HepG2 (cell line): Measurements from ENCODE around the gene HLA-G. TPM values are rescaled to one million over a fixed set of nuclear protein-coding genes. Genes with fewer than 3 reads are reported as not detected.
A peak's percentile ranks its signal among the peaks of the same experiment; 100 is the strongest.

Source experiments
- ARHGAP35 ChIP-seq: sonication (generic); formaldehyde crosslinking; IDR thresholded peaks from 2 replicates; pipeline ENCODE4 v1.9.0; 2022; ENCODE audit warnings: mild to moderate bottlenecking, inconsistent platforms, moderate library complexity, missing genetic modification reagents, borderline replicate concordance
- CEBPB ChIP-seq: IDR thresholded peaks from 2 replicates; pipeline ENCODE4 v1.6.1; 2011; ENCODE audit warnings: low read depth, low read length, improper control_type of control experiment, borderline replicate concordance
- FOXK1 ChIP-seq: sonication (generic); formaldehyde crosslinking; IDR thresholded peaks from 2 replicates; pipeline ENCODE4 v1.4.0; 2020; ENCODE audit warnings: low read depth, missing genetic modification reagents, borderline replicate concordance
- HDAC1 ChIP-seq: sonication (generic); formaldehyde crosslinking; IDR thresholded peaks from 2 replicates; pipeline ENCODE4 v1.5.1; 2020; ENCODE audit warnings: mild to moderate bottlenecking, missing genetic modification reagents
- KAT8 ChIP-seq: IDR thresholded peaks from 2 replicates; pipeline ENCODE4 v1.6.1; 2016; ENCODE audit warnings: missing genetic modification reagents, missing compliant biosample characterization
- MED1 ChIP-seq: sonication (generic); formaldehyde crosslinking; IDR thresholded peaks from 2 replicates; pipeline ENCODE4 v1.4.0; 2020; ENCODE audit warnings: missing genetic modification reagents
- NCOR1 ChIP-seq: fragments of 200-600 bp; sonication (generic); IDR thresholded peaks from 2 replicates; pipeline ENCODE4 v1.7.0; 2017; ENCODE audit warnings: antibody characterized with exemption, low read length, borderline replicate concordance
- RXRA ChIP-seq: sonication (generic); formaldehyde crosslinking; IDR thresholded peaks from 2 replicates; pipeline ENCODE4 v1.5.1; 2020; ENCODE audit warnings: missing genetic modification reagents
- SOX13 ChIP-seq, 3 experiments: fragments of 450-650 bp in 1 of 3; sonication (generic) in 1 of 3; formaldehyde crosslinking in 1 of 3; IDR thresholded peaks in 2 of 3; conservative IDR thresholded peaks in 1 of 3; 2 replicates each; pipeline versions ENCODE4 v1.5.0 to v1.6.1; 2016 to 2020; ENCODE audit warnings: antibody characterized with exemption in 1 of 3, mild to moderate bottlenecking in 1 of 3, missing compliant biosample characterization in 1 of 3, missing genetic modification reagents in 1 of 3, moderate library complexity in 1 of 3
- SPEN ChIP-seq: sonication (generic); formaldehyde crosslinking; IDR thresholded peaks from 2 replicates; pipeline ENCODE4 v1.5.1; 2020; ENCODE audit warnings: low read depth, mild to moderate bottlenecking, missing genetic modification reagents
- ZNF333 ChIP-seq: sonication (generic); formaldehyde crosslinking; IDR thresholded peaks from 2 replicates; pipeline ENCODE4 v1.4.0; 2020; ENCODE audit warnings: mild to moderate bottlenecking, missing genetic modification reagents, borderline replicate concordance
- ZNF614 ChIP-seq: IDR thresholded peaks from 2 replicates; pipeline ENCODE4 v1.6.1; 2018; ENCODE audit warnings: missing biosample characterization, missing genetic modification reagents, inconsistent platforms, borderline replicate concordance
- ZNF652 ChIP-seq: IDR thresholded peaks from 2 replicates; pipeline ENCODE4 v1.6.1; 2016; ENCODE audit warnings: low read depth, borderline replicate concordance
- ZNF703 ChIP-seq: sonication (generic); formaldehyde crosslinking; IDR thresholded peaks from 2 replicates; pipeline ENCODE4 v1.5.1; 2020; ENCODE audit warnings: missing genetic modification reagents, mild to moderate bottlenecking, moderate library complexity, borderline replicate concordance
- ZNF773 ChIP-seq: sonication (generic); formaldehyde crosslinking; IDR thresholded peaks from 2 replicates; pipeline ENCODE4 v1.4.0; 2020; ENCODE audit warnings: missing genetic modification reagents, borderline replicate concordance
- polyA plus RNA-seq, 8 experiments: library from polyadenylated mRNA; depleted of rRNA in 3 of 8; stranded (reverse) in 7 of 8; unstranded in 1 of 8; fragments of >200 nt; fragmentation: Illumina TruSeq in 4 of 8; extraction: Trizol in 4 of 8; gene quantifications; 2 replicates each; pipeline versions ENCODE4 v1.2.1 to v1.2.3, GENCODE V29; 2011 to 2016; ENCODE audit warnings: low read depth in 4 of 8, missing spikeins in 1 of 8, mixed read lengths in 1 of 8; ENCODE audit not compliant: insufficient read depth in 1 of 8
- total RNA-seq, 5 experiments: library from RNA; depleted of rRNA; stranded (reverse); fragments of >200 nt; fragmentation: Illumina TruSeq; extraction: Trizol; gene quantifications; 2 replicates each; pipeline ENCODE4 v1.2.3, GENCODE V29; 2016; ENCODE audit warnings: low read depth in 1 of 5
- TF ChIP-seq, protein P1 (sequence below): IDR thresholded peaks from 2 replicates; pipeline ENCODE4 v1.6.1; 2018; ENCODE audit warnings: missing genetic modification reagents
- TF ChIP-seq, protein P2 (sequence below): sonication (generic); formaldehyde crosslinking; IDR thresholded peaks from 2 replicates; pipeline ENCODE4 v1.4.0; 2020; ENCODE audit warnings: missing genetic modification reagents, borderline replicate concordance
- TF ChIP-seq, protein P3 (sequence below): sonication (generic); formaldehyde crosslinking; IDR thresholded peaks from 2 replicates; pipeline ENCODE4 v1.8.1; 2023; ENCODE audit warnings: mild to moderate bottlenecking, missing genetic modification reagents
- TF ChIP-seq, protein P4 (sequence below): sonication (generic); formaldehyde crosslinking; conservative IDR thresholded peaks from 2 replicates; pipeline ENCODE4 v1.8.0; 2022; ENCODE audit warnings: mild to moderate bottlenecking, moderate library complexity, missing genetic modification reagents

Gene HLA-G
- total and polyA plus RNA-seq, 2 of the 13 experiments (the other 11 are each of a cell fraction or from before 2014, with no cell fraction given): 0.29 to 0.30 TPM

DNA sequence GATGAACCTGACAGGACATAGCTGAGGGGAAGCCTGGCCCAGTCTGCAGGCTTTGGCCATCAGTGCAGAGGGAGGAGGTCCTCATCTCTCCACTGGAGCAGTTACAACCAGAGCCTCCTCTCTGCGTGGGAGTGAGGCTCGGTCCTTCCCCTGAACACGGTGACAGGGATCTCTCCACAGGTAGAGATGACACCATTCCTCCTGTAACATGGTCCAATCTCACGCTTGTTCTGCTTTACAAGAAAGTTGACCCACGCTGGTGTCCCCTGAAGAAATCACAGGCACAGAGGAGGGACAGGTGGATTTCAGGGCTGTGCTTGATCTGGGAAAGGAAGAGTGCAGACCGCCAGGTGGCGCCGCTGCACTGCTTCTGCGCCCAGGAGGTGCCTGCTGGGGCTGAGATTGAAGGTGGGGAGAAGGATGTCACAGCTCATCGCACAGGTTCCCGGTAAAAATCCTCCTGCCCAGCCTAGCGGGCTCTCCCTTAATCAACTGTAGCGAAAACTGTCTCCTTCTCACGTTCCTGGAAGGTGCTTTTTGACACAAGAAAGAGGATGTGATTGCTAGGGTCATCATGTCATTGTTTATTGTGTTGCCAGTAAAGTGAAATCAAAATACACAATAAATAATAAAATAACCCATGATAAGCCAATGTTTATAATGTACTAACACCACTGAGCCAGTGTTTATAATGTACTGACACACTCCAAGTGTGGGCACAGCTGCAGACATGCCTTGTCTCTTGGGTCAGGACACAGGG is 20.4 kb downstream of the HLA-G start (continued):
- no peak for TF ChIP-seq NCOR1
- TF ChIP-seq, protein P1, sequence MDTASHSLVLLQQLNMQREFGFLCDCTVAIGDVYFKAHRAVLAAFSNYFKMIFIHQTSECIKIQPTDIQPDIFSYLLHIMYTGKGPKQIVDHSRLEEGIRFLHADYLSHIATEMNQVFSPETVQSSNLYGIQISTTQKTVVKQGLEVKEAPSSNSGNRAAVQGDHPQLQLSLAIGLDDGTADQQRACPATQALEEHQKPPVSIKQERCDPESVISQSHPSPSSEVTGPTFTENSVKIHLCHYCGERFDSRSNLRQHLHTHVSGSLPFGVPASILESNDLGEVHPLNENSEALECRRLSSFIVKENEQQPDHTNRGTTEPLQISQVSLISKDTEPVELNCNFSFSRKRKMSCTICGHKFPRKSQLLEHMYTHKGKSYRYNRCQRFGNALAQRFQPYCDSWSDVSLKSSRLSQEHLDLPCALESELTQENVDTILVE (CRISPR knock-in tag): 0 out of 2 replicates have a peak, but pooled peaks have one; percentile 35
- 0 out of 2 replicates have a peak, but pooled peaks have one; percentile 31 for TF ChIP-seq ZNF614
- TF ChIP-seq ZNF333 (CRISPR knock-in tag): no peak
- no peak for TF ChIP-seq SPEN (CRISPR knock-in tag)
- TF ChIP-seq CEBPB: no peak
- TF ChIP-seq FOXK1: 0 out of 2 replicates have a peak, but pooled peaks have one; percentile 22
- TF ChIP-seq ZNF703: no peak
- TF ChIP-seq RXRA (CRISPR knock-in tag): peak; percentile 26; the same call in 1 of the 2 replicates
- TF ChIP-seq, protein P2, sequence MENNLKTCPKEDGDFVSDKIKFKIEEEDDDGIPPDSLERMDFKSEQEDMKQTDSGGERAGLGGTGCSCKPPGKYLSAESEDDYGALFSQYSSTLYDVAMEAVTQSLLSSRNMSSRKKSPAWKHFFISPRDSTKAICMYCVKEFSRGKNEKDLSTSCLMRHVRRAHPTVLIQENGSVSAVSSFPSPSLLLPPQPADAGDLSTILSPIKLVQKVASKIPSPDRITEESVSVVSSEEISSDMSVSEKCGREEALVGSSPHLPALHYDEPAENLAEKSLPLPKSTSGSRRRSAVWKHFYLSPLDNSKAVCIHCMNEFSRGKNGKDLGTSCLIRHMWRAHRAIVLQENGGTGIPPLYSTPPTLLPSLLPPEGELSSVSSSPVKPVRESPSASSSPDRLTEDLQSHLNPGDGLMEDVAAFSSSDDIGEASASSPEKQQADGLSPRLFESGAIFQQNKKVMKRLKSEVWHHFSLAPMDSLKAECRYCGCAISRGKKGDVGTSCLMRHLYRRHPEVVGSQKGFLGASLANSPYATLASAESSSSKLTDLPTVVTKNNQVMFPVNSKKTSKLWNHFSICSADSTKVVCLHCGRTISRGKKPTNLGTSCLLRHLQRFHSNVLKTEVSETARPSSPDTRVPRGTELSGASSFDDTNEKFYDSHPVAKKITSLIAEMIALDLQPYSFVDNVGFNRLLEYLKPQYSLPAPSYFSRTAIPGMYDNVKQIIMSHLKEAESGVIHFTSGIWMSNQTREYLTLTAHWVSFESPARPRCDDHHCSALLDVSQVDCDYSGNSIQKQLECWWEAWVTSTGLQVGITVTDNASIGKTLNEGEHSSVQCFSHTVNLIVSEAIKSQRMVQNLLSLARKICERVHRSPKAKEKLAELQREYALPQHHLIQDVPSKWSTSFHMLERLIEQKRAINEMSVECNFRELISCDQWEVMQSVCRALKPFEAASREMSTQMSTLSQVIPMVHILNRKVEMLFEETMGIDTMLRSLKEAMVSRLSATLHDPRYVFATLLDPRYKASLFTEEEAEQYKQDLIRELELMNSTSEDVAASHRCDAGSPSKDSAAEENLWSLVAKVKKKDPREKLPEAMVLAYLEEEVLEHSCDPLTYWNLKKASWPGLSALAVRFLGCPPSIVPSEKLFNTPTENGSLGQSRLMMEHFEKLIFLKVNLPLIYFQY: 0 out of 2 replicates have a peak, but pooled peaks have one; percentile 28
- TF ChIP-seq ZNF773: no peak
- TF ChIP-seq SOX13 (IDR thresholded peaks at IDR 0.05): no peak
- TF ChIP-seq SOX13 (CRISPR knock-in tag; conservative IDR thresholded peaks at IDR 0.05 in 1 of 2, IDR thresholded peaks at IDR 0.05 in 1 of 2): 0 out of 4 replicates have a peak, but pooled peaks of 1 of the 2 experiments have one; percentile 23
- peak; percentile 56 for TF ChIP-seq MED1
- TF ChIP-seq ZNF652 (CRISPR knock-in tag): no peak
- TF ChIP-seq, protein P3, sequence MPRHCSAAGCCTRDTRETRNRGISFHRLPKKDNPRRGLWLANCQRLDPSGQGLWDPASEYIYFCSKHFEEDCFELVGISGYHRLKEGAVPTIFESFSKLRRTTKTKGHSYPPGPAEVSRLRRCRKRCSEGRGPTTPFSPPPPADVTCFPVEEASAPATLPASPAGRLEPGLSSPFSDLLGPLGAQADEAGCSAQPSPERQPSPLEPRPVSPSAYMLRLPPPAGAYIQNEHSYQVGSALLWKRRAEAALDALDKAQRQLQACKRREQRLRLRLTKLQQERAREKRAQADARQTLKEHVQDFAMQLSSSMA (CRISPR knock-in tag): no peak
- TF ChIP-seq KAT8 (CRISPR knock-in tag): no peak
- TF ChIP-seq, protein P4, sequence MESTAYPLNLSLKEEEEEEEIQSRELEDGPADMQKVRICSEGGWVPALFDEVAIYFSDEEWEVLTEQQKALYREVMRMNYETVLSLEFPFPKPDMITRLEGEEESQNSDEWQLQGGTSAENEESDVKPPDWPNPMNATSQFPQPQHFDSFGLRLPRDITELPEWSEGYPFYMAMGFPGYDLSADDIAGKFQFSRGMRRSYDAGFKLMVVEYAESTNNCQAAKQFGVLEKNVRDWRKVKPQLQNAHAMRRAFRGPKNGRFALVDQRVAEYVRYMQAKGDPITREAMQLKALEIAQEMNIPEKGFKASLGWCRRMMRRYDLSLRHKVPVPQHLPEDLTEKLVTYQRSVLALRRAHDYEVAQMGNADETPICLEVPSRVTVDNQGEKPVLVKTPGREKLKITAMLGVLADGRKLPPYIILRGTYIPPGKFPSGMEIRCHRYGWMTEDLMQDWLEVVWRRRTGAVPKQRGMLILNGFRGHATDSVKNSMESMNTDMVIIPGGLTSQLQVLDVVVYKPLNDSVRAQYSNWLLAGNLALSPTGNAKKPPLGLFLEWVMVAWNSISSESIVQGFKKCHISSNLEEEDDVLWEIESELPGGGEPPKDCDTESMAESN (CRISPR knock-in tag): peak; percentile 87
- TF ChIP-seq ARHGAP35 (CRISPR knock-in tag): no peak
- no peak for TF ChIP-seq HDAC1
